ENCODE data around the gene XPR1.

DNA sequence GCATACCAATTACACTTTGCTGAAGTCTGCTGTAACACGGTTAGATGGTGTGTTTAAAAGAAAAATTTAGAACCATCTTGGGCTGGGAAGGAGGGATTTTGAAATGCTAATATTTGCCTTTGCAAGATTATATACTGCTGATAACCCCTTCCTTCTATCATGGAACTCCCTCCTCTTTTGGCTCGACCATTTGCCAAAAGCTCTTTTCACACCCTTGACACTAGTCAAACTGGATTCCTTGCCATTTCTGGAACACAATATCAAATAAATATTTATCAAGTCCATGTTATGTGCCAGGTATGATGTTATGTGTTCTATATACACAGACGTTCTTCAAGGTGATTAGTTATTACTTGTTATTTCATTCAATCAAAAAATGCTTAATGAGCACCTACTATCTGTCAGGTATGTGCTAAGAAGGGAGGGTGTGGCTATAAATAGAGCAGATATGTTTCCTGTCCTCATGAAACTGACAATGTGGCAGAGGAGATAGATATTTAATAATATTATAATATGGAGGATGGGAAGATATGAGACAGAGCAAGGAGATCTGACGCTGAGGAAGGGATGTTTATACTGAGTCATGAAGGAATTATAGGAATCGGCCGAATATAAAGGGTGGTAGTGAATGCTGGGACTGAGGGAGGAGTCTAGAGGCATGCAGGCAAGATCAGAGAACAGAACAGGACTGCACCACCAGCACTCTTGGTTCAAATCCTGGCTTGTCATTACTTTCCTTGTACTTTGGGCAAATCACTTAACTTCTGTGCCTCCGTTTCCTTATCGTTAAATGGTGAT lies 16.1 kb upstream of the XPR1 start:
- TF ChIP-seq EZH2 (IDR thresholded peaks at IDR 0.05; ENCODE audit: insufficient read depth, low read length): no peak
- no peak for TF ChIP-seq CTCF (IDR thresholded peaks at IDR 0.05; ENCODE audit: insufficient read depth, low read depth, low read length)
